Midbrain (tissue), 1 donor: ENCODE measurements around the gene ATP5PD.
"Not testable (repeated sequence)": the region's sequence is repeated elsewhere in the genome, so short reads cannot be mapped to it uniquely, and the experiment has no call there.

Experiments
- DNase-seq: peaks from one replicate; lab custom pipeline; 2025; lab: John Stamatoyannopoulos, UW

ATP5PD gene

DNA sequence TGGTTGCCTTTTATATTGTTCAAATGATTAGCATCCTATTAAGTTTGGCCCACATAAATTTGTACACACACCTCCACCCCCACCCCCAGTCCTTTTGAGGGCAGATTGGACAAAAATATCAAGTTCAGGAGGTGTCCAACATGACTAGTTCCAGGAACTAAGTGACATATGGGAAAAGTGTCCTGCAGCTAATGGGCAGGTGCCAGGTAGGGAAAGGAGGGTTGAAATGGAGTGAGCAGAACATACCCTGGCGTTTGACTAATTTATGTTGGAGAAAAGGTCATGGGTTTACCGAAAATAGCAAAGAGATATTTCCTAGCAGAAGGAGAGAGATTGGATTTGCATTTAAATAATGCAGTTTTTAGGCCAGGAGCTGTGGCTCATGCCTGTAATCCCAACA lies 5.2 kb upstream of the ATP5PD start:
- no peak for DNase-seq

DNA sequence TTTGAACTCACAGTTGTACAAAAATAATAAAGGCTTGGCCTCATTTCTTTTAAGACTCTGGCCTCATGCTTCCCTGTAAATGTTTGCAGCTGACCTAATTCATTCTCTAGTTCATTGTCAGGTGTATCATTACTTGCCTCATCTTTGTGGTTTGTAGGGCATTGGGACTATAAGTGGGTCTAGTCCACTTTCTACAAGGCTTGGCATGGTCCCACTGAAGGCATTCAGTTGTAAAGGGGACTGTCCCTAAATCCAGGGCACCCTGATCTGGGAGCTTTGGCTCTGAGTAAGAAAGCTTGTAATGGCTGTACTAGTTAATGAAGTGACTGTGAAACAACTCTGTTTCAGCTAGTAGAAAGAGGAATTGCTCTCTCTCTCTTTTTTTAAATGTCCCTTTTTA lies 2.9 kb upstream of the ATP5PD start:
- no peak for DNase-seq

DNA sequence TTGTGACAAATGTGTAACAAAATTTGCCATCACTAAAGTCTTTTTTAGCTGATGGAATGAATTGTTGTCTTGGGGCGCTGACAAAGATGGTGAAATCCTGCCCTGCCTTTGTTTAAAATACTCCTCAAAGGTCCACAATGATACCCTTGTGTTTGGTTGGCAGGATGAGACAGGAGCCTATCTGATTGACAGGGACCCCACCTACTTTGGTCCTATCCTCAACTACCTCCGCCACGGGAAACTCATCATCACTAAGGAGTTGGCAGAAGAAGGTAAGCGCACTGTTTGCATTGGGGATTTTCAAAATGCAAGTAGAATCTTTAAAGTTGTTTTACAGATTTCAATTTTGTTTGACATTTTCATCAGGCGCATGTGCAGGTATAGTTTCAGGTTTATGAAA lies 2.3 kb upstream of the ATP5PD start:
- no peak for DNase-seq

DNA sequence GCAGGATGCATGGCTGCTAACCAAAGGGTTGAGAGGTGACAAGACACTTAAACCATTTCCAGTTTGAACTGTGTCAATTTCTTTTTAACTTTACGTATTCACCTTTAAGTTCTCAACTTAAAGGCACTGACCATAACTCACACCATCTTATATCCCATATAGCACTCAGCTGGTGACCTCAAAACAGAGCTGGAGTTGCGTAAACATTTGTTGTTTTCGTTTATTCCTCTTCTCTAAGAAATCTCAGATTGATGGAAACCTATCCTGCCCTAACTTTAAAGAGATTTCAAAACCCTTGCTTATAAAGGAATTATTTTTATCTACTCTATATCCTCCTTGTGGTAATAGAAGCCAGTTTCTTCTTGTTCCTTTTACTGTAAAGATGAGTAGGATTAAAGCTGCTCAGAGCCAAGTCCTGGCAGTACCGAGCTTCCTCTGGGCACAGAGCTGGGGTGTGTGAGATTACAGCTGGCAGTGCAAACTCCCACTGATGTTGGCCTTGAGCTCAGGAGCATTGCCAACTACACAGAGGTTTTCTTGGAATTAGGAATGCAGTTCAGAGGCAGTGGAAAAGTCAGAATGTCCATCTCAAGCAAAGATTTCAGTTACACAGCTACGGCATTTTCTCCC lies 1.6 kb upstream of the ATP5PD start:
- peak; percentile 20 for DNase-seq

DNA sequence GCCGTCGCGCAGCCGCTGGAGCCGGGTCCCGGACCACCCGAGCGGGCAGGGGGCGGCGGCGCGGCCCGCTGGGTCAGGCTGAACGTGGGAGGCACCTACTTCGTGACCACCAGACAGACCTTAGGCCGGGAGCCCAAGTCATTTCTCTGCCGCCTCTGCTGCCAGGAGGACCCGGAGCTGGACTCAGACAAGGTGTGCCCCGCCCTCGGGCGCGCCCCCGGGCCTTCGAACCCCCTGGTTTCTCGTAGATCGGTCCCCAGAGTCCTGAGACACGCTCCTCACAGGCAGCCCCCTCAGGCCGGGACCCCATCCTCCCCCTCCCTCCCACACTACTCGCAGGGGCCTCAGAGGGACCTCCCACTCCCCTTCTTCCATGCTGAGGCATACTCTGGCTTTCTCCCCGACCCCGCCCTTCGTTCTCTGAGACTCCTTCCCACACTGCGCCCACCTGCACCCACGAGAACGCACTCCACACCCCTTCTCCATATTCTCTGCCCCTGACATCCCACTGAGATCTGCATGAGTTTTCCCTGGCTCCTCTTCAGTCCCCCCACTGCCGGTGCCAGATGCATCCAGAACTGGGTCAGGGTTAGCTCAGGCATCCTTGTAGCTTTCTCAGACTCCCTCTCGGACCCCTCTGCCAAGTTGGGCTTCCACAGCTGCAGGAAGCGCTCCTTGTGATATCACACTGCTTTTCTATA lies 779 bp upstream of the ATP5PD start:
- no peak for DNase-seq

DNA sequence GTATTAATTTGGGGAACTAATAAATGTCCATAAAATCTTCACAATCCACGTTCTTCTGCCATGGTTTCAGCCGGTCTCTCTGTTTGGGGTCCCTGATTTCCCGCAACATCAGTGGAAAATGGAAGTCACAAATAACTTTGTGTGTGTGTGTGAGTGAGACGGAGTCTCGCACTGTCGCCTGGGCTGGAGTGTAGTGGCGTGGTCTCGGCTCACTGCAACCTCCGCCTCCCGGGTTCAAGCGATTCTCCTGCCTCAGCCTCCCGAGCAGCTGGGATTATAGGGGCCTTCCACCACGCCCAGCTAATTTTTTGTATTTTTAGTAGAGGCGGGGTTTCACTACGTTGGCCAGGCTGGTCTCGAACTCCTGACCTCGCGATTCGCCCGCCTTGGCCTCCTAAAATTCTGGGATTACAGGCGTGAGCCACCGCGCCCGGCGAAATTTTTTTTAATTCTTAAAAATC lies 793 bp downstream of the ATP5PD start:
- DNase-seq = not testable (repeated sequence)

DNA sequence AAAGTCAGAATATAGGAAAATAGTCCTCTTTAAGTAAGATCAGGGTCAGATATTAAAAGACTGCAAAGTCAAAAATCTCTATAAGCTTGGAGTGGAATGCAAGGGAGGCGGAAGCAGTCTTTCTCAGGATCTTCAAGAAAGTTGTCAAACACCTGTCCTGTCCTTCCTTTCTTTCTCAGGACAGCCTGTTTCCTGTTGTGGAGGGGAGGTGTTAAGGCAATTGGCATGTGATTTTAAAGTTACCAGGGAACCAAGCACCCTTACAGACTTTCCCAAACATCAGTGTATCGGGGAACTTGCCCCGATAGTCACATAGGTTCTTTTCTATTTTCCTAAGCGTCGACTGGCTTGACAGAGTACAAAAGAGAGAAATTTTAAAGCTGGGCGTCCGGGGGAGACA lies 2.1 kb downstream of the ATP5PD start:
- no peak for DNase-seq

DNA sequence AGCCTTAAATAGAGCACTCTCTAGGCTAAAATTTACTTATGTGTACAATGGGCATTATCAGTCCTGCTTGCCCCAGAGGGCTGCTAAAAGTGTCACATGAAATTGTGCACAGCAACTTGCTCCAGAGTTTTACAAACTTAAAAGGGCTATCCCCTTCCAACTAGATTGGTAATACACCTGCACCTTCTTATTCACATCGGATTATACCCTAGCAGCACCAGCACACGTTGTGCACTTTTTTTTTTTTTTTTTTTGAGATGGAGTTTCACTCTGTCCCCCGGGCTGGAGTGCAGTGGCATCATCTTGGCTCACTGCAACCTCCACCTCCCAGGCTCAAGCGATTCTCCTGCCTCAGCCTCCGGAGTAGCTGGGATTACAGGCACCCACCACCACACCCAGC lies 3.0 kb downstream of the ATP5PD start:
- not testable (repeated sequence) for DNase-seq

DNA sequence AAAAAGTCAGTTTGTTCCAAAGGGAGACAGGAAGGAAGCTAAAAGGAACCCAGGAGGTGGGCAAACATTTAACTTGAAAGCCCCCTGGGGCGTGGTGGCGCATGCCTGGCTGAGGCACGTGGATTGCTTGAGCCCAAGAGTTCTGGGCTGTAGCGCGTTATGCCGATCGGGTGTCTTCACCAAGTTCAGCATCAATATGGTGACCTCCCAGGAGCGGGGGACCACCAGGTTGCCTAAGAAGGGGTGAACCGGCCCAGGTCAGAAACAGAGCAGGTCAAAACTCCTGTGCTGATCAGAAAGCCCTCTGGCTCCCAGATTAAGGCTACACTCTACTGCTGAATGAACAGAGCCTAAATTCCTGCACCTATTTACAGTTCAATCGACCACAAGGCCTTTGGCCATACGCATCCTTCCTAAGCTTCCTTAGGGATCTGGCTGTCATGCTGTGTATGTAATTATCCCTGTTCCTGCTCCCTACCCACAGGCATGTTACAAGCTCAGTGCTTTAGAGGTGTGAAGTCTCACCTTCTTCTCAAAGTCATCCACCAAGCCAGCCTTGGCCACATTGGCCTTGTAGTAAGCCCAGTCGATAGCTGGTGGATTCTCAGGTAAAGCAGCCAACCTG lies 5.0 kb downstream of the ATP5PD start:
- DNase-seq = no peak

DNA sequence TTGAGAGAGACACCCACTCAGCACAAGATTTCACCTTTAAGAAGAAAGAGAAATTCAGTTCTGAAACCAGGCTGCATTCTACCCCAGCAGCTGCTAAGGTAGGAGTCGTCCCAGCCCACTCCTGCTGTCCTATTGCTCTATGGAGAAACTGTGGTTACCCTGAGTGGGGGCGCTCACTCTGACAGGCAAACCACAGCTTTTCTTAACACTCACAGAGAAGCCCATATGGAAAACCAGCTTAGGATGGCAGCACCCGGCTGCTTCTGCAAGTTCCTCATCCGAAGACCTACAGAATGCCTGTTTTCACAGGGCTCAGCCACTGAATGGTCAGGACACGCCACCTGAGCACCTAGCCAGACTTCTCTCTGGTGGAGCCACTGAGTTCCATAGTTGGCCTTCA lies 7.5 kb downstream of the ATP5PD start:
- DNase-seq = no peak

DNA sequence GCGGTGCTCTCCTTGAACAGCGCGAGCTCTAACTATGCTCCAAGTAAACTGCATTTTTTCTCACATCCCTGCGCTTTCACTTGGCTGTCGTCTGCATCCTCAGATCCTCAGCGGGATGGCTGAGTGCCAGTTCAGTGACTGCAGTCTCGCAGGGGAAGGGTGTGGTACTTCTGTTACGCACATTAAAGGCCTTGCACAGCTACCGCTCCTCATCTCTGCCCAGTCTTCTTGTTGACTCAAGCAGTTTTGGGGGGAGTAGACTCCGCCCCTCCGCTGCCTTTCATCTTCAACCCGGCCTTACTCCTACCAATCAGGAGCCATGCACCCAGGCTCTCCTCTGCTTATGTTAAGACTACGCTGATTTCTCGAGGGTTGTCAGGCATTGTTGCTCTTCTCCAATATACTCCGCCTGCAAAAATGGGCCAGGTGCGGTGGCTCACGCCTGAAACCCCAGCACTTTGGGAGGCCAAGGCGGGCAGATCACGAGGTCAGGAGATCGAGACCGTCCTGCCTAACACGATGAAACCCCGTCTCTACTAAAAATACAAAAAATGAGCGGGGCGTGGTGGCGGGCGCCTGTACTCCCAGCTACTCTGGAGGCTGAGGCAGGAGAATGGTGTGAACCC lies 10.0 kb downstream of the ATP5PD start:
- peak; percentile 20 for DNase-seq

DNA sequence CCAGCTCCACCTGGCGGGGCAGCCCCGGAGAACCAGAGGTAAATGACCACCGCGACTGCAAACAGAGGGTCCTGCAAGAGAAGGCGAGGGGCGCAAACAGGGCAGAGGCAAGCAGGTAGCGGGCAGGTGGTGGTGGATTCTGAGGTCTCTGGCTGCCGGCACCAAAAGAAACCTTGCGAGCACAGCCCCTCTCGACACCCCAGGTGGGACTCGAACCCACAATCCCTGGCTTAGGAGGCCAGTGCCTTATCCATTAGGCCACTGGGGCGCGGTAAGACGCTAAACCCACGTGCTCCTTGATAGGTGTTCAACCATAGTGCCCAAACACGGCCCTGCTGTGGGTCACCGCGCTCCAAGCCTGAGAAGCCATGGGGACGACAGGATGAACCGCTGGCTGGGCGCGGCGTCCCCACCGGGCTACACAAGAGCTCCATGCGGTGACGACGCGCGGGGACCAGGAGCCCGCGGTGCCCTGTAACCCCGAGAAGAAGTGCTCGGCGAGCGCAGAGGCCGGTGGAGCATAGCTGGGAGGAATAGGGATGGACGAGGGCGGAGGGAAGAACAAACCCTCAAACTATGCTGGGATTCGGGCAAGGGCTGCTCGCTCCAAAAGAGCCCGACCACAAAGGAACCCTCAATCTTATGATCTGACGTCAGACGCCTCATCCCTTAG lies 12.4 kb downstream of the ATP5PD start:
- peak; percentile 77 for DNase-seq

DNA sequence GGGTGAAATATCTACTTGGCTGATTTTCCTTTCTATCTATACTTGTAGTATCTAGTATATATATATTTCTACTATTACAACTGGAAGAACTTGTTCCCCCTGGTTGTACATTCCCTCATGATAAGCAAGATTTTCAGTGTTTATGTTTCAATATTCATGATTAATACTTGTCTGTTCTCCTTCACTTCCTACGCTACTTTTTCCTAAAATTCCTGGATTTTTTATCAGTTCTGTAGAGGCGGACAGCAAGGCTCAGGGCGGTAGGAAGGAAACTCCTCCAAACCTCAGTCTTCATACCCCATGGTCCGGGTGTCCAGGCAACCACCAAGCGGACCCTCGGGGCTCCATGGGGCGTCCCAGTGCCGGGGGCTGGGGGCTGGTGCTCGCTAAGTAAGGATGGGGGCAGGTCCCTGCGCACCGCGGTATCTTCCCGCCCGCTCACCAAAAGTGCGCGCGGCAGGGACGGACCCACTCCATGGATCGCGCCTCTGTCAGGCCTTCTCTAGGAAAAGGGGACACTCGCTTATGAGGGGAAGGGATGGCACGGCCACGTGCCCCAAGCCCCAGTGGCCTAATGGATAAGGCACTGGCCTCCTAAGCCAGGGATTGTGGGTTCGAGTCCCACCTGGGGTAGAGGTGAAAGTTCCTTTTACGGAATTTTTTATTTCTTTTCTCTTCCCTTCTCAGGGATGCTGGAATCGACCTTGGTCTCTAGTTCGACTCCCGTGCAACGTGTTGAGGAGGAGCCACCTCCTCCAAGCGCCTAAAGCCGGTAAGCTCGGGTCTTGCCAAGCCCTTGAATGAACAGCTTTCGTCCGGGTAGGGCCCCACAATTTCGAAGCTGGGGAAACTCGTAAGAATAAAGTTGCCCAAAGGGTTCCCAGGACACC lies 13.2 kb downstream of the ATP5PD start:
- peak; percentile 92 for DNase-seq

DNA sequence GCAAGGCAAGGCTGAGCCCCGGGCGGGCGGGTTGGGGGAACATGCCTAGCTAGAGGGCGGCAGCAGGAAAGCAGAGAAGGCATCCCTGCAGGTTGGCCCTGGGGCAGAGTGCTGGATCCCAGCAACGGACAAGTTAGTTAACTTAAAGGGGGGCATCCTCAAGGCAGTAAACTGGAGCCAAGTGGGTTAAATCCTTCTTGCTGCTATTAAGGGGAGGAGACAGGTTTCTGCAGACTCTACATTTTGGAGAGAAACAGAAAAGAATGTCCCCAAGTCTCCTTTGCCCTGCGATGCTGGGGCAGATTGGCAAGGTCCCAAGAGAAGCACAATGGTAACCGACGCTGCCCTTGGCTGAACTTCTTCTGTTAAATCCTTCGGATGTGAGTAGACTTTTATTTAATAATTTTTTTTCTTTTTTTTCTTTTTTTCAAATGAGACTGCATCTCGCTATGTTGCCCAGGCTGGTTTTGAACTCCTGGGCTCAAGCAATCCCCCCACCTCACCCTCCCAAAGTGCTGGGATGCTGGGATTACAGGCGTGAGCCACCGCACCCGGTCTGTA lies 14.0 kb downstream of the ATP5PD start:
- no peak for DNase-seq

DNA sequence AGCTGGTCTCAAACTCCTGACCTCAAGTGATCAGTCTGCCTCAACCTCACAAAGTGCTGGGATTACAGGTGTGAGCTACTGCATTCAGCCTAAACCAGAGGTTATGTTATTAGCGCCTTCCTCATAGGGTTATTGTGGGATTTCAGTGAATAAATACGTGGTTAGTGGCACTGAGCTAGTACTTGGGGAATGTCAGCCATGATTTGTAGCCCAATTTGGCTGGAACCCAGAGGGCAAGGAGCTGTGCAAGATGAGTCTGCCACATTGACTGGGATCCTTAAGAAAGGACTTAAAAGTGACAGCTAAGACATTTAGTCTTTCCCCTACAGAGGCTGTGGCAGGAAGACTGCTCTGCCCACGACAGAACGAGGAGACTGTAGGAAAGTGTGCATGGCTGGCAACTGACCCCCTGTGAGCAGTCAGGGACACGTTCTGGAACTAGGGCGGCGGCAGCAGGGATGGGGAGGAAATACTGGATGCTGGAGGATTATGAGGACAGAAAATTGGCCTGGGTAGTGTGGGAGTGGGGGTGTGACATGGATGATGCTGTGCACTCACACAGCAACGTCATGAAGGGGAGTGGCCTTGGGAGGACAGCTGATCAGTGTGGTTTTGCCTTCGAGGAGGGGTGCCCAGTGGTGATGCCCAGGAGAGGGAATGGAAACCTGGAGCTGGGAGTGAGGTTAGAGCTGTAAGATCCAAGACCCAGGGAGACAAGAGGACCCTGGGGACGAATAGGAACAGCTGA lies 14.6 kb downstream of the ATP5PD start:
- peak; percentile 82 for DNase-seq

DNA sequence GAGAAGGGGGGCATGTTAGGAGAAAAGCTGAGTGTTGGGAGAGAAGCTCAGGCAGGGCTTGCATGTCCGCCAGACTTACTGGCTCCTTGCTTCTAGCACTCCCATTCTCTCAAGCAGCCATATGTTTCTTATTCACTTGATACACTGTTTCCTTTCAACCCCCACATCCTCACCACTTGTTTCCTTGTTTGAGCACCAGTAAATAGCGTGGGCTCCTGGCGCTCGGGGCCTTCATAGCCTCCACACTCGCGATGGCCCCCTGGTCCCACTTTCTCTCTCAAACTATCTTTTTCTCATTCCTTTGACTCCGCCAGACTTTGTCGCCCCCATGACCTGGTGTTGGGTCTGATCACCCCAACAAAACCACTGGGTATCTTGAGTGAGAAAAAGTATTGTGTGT lies 16.6 kb downstream of the ATP5PD start:
- no peak for DNase-seq

DNA sequence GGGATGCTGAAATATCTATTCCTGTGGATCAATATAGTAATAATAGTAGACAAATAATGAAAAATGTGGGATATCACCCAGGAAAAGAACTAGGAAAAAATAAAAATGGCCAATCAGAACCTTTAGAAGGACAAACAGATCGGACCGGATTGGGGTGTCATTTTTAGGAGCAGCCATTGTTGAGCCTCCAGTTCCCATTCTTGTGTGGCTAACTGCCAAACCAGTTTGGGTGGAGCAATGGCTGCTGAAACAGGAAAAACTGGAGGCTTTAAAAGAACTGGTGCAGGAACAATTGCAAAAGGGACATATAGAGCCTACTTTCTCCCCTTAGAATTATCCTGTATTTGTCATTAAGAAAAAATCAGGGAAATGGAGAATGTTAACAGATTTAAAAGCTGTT lies 20.1 kb downstream of the ATP5PD start:
- DNase-seq = not testable (repeated sequence)

DNA sequence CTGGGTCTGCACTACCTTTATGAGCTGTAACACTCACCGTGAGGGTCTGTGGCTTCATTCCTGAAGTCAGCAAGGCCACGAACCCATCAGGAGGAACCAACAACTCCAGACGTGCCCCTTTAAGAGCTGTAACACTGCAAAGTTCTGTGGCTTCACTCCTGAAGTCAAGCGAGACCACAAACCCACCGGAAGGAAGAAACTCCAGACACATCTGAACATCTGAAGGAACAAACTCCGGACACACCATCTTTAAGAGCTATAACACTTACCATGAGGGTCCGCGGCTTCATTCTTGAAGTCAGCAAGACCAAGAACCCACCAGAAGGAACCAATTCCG lies 21.4 kb downstream of the ATP5PD start:
- DNase-seq = not testable (repeated sequence)

DNA sequence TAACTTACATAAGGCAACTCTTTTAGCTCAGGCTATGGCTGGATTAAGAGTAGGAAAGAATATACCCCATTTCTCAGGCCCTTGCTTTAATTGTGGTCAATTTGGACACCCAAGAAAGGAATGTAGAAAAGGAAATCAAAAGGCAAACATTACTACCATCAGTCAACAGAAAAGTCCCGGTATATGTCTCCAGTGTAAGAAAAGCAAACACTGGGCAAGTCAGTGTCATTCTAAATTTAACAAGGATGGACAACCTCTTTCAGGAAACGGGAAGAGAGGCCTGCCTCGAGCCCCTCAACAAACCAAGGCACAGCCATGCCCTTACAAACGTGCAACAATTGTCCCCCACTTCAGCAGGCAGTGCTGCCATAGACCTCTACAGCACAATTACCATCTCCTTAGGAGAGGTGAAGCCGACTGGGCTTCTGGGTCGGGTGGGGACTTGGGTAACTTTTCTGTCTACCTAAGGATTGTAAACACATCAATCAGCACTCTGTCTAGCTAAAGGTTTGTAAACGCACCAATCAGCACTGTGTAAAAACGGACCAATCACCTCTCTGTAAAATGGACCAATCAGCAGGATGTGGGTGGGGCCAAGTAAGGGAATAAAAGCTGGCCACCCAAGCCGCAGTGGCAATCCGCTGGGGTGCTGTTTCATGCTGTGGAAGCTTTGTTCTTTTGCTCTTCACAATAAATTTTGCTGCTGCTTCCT lies 21.9 kb downstream of the ATP5PD start:
- DNase-seq = no peak
